Measurements from ENCODE around the gene RADIL. TPM values are rescaled to one million over a fixed set of nuclear protein-coding genes. Genes with fewer than 3 reads are reported as not detected.
A peak's percentile ranks its signal among the peaks of the same experiment; 100 is the strongest.

The RADIL gene
- total RNA-seq, 4 donors from 2014 or later: 0.80 to 6.2 (median 1.7) TPM

DNA sequence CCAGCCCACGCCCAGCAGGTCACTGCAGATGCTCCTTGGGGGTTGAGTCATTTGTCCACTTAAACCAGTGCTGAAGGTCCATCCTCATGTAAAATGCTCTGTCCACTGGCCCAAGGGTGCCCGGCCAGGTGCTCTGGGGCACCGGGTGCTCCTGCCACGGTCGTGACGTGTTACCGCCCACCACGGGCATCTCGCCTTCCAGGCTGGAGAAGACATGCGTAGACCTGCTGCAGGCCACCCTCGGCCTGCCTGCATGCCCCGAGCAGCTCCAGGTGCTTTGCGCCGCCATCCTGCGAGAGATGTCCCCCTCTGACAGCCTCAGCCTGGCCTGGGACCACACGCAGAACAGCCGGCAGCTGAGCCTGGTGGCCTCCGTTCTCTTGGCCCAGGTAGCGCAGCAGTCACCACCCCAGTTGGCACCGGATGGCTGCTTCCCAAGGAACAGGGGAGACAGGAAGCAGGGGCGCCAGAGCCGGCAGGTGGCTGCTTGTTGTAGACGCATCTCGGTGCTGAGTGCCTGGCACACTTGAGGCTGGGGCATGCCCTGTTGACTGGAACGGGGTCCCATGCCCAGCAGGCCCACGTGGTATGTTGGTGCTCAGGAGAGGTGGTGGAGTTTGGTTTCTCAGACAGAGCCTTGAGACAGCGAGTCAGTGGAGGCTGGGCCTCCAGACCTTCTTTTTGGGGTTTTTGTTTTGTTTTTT is 102.0 kb downstream of the RADIL start:
- WGBS, 2 donors (ENCODE audit: low coverage in 1 of 2): 94 to 100% methylated on average over 1 to 25 of the region's 27 CpGs
- Histone ChIP-seq H3K27ac (no peak overlapping the region), H3K27me3 (no peaks in the 10 kb centered on the region), H3K36me3 (peaks cover 0 to 40% (median 20%) of the 10 kb centered on the region in 4 donors), H3K9me3 (no peaks in the 10 kb centered on the region), H3K4me1 (peaks cover 0 to 17% (median 13%) of the 10 kb centered on the region in 4 donors), H3K4me3 (no peak overlapping the region)
- intact Hi-C loops (cut with DNase I; ENCODE audit: low total_unique reads): no loop called here
- DNase-seq: no peak
- no peak for TF ChIP-seq POLR2A (IDR thresholded peaks at IDR 0.05)
- no peak for TF ChIP-seq EP300 (IDR thresholded peaks at IDR 0.05; ENCODE audit: low read depth)
- in situ Hi-C loops (cut with MboI; ENCODE audit: low pct_ligation_motif_present in 1 of 4, low pct_unique_long_range_greater_than_20kb in 1 of 4, low sequenced_read_pairs in 3 of 4): no loop called here

DNA sequence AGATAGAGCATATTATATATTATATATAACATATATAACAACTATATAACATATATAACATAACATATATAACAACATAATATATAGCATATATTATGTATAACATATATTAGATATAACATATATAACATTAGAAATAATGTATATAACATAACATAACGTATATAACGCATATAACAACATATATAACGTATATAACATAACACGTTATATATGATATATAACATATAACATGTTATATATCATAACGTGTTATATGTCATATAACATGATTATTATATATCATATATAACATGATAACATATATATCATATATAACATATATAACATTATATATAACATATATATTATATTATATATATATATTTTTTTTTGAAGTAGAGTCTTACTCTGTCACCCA is 104.4 kb downstream of the RADIL start:
- intact Hi-C loops (cut with DNase I; ENCODE audit: low total_unique reads): no loop called here
- H3K27ac ChIP-seq: no peak overlapping the region

DNA sequence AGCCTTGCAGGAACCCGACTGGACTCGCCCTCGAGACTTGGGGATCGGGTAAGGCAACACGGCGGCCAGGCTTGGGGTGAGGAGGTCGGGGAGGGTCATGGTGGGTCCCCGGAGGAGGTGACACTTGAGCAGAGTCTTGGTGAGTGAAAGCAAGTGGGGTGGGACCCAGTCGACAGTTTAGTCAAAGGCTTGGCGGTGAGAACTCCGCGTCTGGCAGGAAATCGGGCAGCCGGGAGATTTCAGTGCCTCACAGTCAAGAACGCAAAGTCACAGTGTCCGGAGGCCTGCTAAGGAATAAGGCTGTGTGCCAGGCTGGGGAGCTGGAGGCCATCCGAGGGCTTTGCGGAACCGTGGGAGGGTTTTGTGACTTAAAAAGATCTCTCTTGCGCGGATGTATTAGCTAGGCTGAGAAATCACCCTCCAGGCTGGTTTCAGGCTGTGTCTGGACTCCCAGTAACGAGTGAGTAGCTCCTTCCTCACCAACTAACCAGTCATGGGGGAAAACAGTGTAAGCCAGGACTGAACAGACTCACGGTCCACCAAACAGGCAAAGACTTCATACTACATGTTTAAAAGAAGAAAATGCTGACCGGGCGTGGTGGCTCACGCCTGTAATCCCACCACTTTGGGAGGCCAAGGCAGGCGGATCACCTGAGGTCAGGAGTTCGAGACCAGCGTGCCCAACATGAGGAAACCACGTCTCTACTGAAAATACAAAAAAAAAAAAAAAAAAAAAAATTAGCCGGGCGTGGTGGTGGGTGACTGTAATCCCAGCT is 107.5 kb downstream of the RADIL start:
- Histone ChIP-seq H3K4me1 (peaks cover 6 to 31% (median 27%) of the 10 kb centered on the region in 4 donors), H3K9me3 (no peaks in the 10 kb centered on the region), H3K27me3 (no peaks in the 10 kb centered on the region), H3K4me3 (peak overlapping the region; percentile 78 to 93 (median 83)), H3K36me3 (peaks cover 0 to 2% (median 0%) of the 10 kb centered on the region in 4 donors), H3K27ac (peak overlapping the region; percentile 94 to 97 (median 96))
- intact Hi-C loops (cut with DNase I; ENCODE audit: low total_unique reads): no loop called here
- DNase-seq: peak; percentile 40
- WGBS, 2 donors (ENCODE audit: low coverage in 1 of 2): 15 to 100% methylated on average over 2 to 32 of the region's 32 CpGs
- TF ChIP-seq, protein P1, sequence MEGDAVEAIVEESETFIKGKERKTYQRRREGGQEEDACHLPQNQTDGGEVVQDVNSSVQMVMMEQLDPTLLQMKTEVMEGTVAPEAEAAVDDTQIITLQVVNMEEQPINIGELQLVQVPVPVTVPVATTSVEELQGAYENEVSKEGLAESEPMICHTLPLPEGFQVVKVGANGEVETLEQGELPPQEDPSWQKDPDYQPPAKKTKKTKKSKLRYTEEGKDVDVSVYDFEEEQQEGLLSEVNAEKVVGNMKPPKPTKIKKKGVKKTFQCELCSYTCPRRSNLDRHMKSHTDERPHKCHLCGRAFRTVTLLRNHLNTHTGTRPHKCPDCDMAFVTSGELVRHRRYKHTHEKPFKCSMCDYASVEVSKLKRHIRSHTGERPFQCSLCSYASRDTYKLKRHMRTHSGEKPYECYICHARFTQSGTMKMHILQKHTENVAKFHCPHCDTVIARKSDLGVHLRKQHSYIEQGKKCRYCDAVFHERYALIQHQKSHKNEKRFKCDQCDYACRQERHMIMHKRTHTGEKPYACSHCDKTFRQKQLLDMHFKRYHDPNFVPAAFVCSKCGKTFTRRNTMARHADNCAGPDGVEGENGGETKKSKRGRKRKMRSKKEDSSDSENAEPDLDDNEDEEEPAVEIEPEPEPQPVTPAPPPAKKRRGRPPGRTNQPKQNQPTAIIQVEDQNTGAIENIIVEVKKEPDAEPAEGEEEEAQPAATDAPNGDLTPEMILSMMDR (IDR thresholded peaks at IDR 0.05): no peak
- TF ChIP-seq EP300 (IDR thresholded peaks at IDR 0.05; ENCODE audit: low read depth) (no peak), POLR2AphosphoS5 (IDR thresholded peaks at IDR 0.05) (no peak), POLR2A (IDR thresholded peaks at IDR 0.05) (no peak)
- in situ Hi-C loops (cut with MboI; ENCODE audit: low pct_ligation_motif_present in 1 of 4, low pct_unique_long_range_greater_than_20kb in 1 of 4, low sequenced_read_pairs in 3 of 4): no loop called here

More for the DNA sequence above, 104.4 kb downstream of the RADIL start:
- Histone ChIP-seq H3K27me3 (no peaks in the 10 kb centered on the region), H3K36me3 (peaks cover 0 to 31% (median 15%) of the 10 kb centered on the region in 4 donors), H3K4me1 (peaks cover 5 to 28% (median 24%) of the 10 kb centered on the region in 4 donors), H3K4me3 (no peak overlapping the region), H3K9me3 (no peaks in the 10 kb centered on the region)
- no peak for TF ChIP-seq POLR2AphosphoS5 (IDR thresholded peaks at IDR 0.05)
- TF ChIP-seq, protein P1 (IDR thresholded peaks at IDR 0.05): no peak
- DNase-seq: no peak
- 85% methylated on average over 5 of the region's 5 CpGs; no CpG with 5 or more reads in 1 of the 2 donors for WGBS, 2 donors (ENCODE audit: low coverage in 1 of 2)
- in situ Hi-C loops (cut with MboI; ENCODE audit: low pct_ligation_motif_present in 1 of 4, low pct_unique_long_range_greater_than_20kb in 1 of 4, low sequenced_read_pairs in 3 of 4): no loop called here

DNA sequence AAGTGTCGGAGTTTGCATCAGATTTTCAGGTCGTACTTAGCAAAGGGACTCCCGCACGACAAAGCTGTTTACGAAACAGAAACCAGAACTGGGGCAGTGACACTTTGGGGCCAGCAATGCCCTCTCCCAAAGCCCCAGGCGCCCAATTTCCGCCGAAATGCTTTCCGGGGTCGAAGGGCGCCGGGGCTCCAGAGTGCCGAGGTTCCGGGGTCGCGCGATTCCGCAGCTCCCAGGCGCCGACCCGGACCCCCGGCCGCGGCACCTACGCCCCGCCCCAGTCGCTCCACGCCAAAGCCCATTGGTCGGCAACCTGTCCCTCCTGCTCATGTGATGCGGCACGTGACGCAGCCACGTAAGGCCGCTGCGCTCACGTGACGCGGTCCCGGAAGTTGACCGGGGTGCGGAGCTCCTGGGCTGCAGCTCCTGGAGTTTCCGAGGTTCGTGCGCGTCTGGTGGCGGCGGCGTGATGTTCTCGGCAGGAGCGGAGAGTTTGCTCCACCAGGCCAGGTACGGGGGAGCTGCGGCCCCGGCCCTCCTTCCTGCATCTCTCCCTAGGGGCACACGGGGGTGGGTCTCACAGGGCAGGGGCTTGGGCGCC is 108.2 kb downstream of the RADIL start, which contains the start of gene AP5Z1:
TSS of gene AP5Z1 (plus strand) at position 374 of the 598 bp plus-strand sequence. CDS start at position 467, 93 bp downstream.
- DNase-seq: peak; percentile 96
- H3K27ac ChIP-seq: peak within 1 kb of the TSS; percentile 94 to 97 (median 96)
- peak within 1 kb of the TSS; percentile 78 to 93 (median 83) for H3K4me3 ChIP-seq
- H3K9me3 ChIP-seq: no peaks in the 10 kb centered on the region
- H3K4me1 ChIP-seq: peaks cover 6 to 31% (median 27%) of the 10 kb centered on the region in 4 donors
- 1% methylated on average over 47 of the region's 55 CpGs; no CpG with 5 or more reads in 1 of the 2 donors for WGBS, 2 donors (ENCODE audit: low coverage in 1 of 2)
- H3K36me3 ChIP-seq: no peaks in the 10 kb centered on the region
- TF ChIP-seq, protein P1 (IDR thresholded peaks at IDR 0.05): peak in 1 of 5 experiments; percentile 5
- peak; percentile 97 to 98 (median 98) for TF ChIP-seq POLR2AphosphoS5 (IDR thresholded peaks at IDR 0.05)
- peak; percentile 97 for TF ChIP-seq POLR2A (IDR thresholded peaks at IDR 0.05)
- TF ChIP-seq EP300 (IDR thresholded peaks at IDR 0.05; ENCODE audit: low read depth): no peak
- intact Hi-C loops (cut with DNase I; ENCODE audit: low total_unique reads) (no loop called here), in situ Hi-C loops (cut with MboI; ENCODE audit: low pct_ligation_motif_present in 1 of 4, low pct_unique_long_range_greater_than_20kb in 1 of 4, low sequenced_read_pairs in 3 of 4) (no loop called here)
- H3K27me3 ChIP-seq: no peaks in the 10 kb centered on the region
